ENCODE data around the gene RPL9.

The RPL9 gene

DNA sequence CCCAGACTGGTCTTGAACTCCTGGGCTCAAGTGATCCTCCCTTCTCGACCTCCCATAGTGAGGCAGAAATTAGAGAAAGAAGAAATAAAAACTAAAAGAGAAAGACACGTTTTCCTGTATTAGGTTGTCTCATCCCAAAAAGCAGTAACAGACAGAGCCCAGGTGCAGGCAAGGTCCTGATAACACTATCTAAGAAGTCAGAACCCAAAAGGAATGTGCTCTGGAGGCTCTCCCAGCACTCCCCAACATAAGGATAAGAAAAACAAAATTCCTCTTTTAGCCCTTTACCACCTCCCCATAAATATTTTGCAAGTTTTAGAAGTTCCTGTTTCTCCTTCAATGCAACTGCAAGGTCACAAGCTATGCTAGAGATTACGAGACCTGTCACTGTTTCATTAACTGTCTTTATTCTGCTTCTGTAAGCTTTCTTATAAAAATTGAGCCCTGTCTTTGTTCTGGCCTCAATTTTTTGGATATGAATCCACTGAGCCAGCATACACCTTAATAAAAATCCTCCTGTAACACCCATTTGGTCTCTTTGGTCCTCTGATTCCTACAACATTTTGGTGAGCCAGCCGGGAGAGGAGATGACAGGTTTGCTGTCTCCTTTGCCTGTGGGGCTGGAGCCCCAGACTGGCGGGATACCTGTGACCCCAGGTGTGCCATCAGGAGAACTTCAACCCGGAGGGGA is 26.0 kb upstream of the RPL9 start:
- DNase-seq (ENCODE audit: low spot score): no peak
- TF ChIP-seq, protein P1, sequence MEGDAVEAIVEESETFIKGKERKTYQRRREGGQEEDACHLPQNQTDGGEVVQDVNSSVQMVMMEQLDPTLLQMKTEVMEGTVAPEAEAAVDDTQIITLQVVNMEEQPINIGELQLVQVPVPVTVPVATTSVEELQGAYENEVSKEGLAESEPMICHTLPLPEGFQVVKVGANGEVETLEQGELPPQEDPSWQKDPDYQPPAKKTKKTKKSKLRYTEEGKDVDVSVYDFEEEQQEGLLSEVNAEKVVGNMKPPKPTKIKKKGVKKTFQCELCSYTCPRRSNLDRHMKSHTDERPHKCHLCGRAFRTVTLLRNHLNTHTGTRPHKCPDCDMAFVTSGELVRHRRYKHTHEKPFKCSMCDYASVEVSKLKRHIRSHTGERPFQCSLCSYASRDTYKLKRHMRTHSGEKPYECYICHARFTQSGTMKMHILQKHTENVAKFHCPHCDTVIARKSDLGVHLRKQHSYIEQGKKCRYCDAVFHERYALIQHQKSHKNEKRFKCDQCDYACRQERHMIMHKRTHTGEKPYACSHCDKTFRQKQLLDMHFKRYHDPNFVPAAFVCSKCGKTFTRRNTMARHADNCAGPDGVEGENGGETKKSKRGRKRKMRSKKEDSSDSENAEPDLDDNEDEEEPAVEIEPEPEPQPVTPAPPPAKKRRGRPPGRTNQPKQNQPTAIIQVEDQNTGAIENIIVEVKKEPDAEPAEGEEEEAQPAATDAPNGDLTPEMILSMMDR (IDR thresholded peaks at IDR 0.05; ENCODE audit: borderline replicate concordance, control extremely low read depth, extremely low read depth, insufficient read depth, missing control alignments): no peak
- in situ Hi-C loops (cut with MboI; ENCODE audit: low sequenced_read_pairs, unreplicated experiment): no loop called here

DNA sequence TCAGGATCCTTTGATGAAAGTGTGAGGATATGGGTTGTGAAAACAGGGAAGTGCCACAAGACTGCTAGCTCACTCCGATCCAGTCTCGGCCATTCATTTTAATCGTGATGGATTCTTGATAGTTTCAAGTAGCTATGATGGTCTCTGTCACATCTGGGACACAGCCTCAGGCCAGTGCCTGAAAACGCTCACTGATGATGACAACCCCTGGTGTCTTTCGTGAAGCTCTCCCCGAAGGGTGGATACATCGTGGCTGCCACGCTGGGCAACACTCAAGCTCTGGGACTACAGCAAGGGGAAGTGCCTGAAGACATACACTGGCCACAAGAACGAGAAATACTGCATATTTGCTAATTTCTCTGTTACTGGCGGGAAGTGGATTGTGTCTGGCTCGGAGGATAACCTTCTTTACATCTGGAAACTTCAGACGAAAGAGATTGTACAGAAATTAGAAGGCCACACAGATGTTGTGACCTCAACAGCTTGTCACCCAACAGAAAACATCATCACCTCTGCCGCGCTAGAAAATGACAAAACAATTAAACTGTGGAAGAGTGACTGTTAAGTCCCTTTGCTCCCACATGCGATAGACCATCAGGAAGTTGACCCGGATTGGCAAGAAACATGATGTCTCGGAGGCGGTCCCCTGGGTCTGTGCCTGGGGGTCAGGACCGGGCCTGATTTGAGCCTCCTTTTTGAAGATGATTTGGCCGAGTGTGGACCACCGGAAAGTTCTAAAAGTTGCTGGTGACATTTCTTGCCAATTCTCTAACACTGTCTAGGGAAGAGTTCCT is 22.4 kb upstream of the RPL9 start:
- in situ Hi-C loops (cut with MboI; ENCODE audit: low sequenced_read_pairs, unreplicated experiment): no loop called here
- TF ChIP-seq, protein P1 (IDR thresholded peaks at IDR 0.05; ENCODE audit: borderline replicate concordance, control extremely low read depth, extremely low read depth, insufficient read depth, missing control alignments): no peak
- no peak for DNase-seq (ENCODE audit: low spot score)

DNA sequence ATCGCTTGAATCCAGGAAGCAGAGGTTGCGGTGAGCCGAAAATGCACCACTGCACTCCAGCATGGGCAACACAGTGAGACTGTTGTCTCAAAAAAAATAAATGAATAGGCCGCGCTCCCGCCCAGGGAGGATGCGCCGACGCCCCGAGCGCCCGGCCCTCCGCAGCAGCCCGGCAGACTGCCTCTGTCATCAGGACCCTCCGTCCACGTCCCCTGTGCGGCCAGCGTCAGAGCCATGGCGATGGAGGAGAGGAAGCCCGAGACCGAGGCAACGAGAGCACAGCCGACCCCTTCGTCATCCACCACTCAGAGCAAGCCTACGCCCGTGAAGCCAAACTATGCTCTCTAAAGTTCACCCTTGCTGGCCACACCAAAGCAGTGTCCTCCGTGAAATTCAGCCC is 21.5 kb upstream of the RPL9 start:
- in situ Hi-C loops (cut with MboI; ENCODE audit: low sequenced_read_pairs, unreplicated experiment): no loop called here
- DNase-seq (ENCODE audit: low spot score): no peak
- TF ChIP-seq, protein P1 (IDR thresholded peaks at IDR 0.05; ENCODE audit: borderline replicate concordance, control extremely low read depth, extremely low read depth, insufficient read depth, missing control alignments): no peak

- in situ Hi-C loops (cut with MboI; ENCODE audit: low sequenced_read_pairs, unreplicated experiment): loop anchor here (10.0 kb wide), 1 partner anchor 498 kb away; the partner anchor contains the start of gene PDS5A
- no peak for DNase-seq (ENCODE audit: low spot score)
- TF ChIP-seq, protein P1 (IDR thresholded peaks at IDR 0.05; ENCODE audit: borderline replicate concordance, control extremely low read depth, extremely low read depth, insufficient read depth, missing control alignments): no peak
Observed at GRCh38 chr4:39476187-39476895, 17.6 kb upstream of the RPL9 start.

- TF ChIP-seq, protein P1 (IDR thresholded peaks at IDR 0.05; ENCODE audit: borderline replicate concordance, control extremely low read depth, extremely low read depth, insufficient read depth, missing control alignments): no peak
- in situ Hi-C loops (cut with MboI; ENCODE audit: low sequenced_read_pairs, unreplicated experiment): loop anchor here (10.0 kb wide), 1 partner anchor 502 kb away; the partner anchor contains the start of gene PDS5A
- DNase-seq (ENCODE audit: low spot score): no peak
Observed at GRCh38 chr4:39472396-39472795, 13.7 kb upstream of the RPL9 start.

GRCh38 chr4:39470402-39470801 is 11.7 kb upstream of the RPL9 start:
- DNase-seq (ENCODE audit: low spot score): no peak
- in situ Hi-C loops (cut with MboI; ENCODE audit: low sequenced_read_pairs, unreplicated experiment): loop anchor here (10.0 kb wide), 1 partner anchor 504 kb away; the partner anchor contains the start of gene PDS5A
- TF ChIP-seq, protein P1 (IDR thresholded peaks at IDR 0.05; ENCODE audit: borderline replicate concordance, control extremely low read depth, extremely low read depth, insufficient read depth, missing control alignments): no peak
